H1 (cell line): Measurements from ENCODE around the gene RELL1. TPM values are rescaled to one million over a fixed set of nuclear protein-coding genes. Genes with fewer than 3 reads are reported as not detected.

ENCODE experiments used
- BACH1 ChIP-seq: IDR thresholded peaks from 2 replicates; pipeline ENCODE4 v1.6.1; 2012; ENCODE audit warnings: low read length, improper control_type of control experiment
- EZH2 ChIP-seq: fragments of 200-600 bp; sonication (generic); IDR thresholded peaks from 2 replicates; pipeline ENCODE4 v1.7.1; 2012; ENCODE audit warnings: low read depth, mild to moderate bottlenecking, moderate library complexity, low read length, inconsistent platforms; ENCODE audit not compliant: severe bottlenecking
- HDAC6 ChIP-seq: IDR thresholded peaks from one replicate; pipeline ENCODE4 v1.7.1; 2012; ENCODE audit warnings: low read depth, mild to moderate bottlenecking, inconsistent platforms, low read length, moderate library complexity
- POU5F1 ChIP-seq: IDR thresholded peaks from 2 replicates; pipeline ENCODE4 v1.6.1; 2011; ENCODE audit warnings: low read depth, mild to moderate bottlenecking, low read length, moderate library complexity
- SP4 ChIP-seq: IDR thresholded peaks from 2 replicates; pipeline ENCODE4 v1.6.1; 2012; ENCODE audit warnings: low read length, inconsistent platforms
- SUZ12 ChIP-seq: fragments of 200-600 bp; sonication (generic); IDR thresholded peaks from 2 replicates; pipeline ENCODE4 v1.6.1; 2012; ENCODE audit warnings: mild to moderate bottlenecking, inconsistent platforms, low read length, moderate library complexity, mixed read lengths
- polyA plus RNA-seq, 7 experiments: library from polyadenylated mRNA; depleted of rRNA in 3 of 7; stranded (reverse) in 5 of 7; unstranded in 2 of 7; fragments of >200 nt in 5 of 7; fragments of 200-250 nt in 2 of 7; gene quantifications; 1 replicate in 5 of 7; 2 replicates in 1 of 7; 4 replicates in 1 of 7; pipeline versions ENCODE4 v1.2.1 to v1.2.3, GENCODE V29; 2011 to 2013; ENCODE audit warnings: missing spikeins in 2 of 7, mixed read lengths in 2 of 7
- total RNA-seq: library from RNA; stranded (reverse); fragmentation: NEBNext Ultra II Directional; extraction: Animal tissue kit (Norgen Biotek cat#: 25700); gene quantifications from 2 replicates; pipeline ENCODE4 v1.2.1, GENCODE V29; 2021
- TF ChIP-seq, protein P1 (sequence below), 3 experiments: IDR thresholded peaks; 1 replicate in 2 of 3; 2 replicates in 1 of 3; pipeline versions ENCODE4 v1.5.1 to v1.6.1; 2011; ENCODE audit warnings: low read length in 3 of 3, mild to moderate bottlenecking in 3 of 3, inconsistent platforms in 2 of 3, low read depth in 1 of 3, moderate library complexity in 1 of 3; ENCODE audit not compliant: insufficient read depth in 1 of 3; ENCODE audit errors: control extremely low read depth in 1 of 3

Gene RELL1
- total and polyA plus RNA-seq, 2 of the 8 experiments (the other 6 are each of a cell fraction or from before 2014, with no cell fraction given) = 2.1 to 14.1 TPM

DNA sequence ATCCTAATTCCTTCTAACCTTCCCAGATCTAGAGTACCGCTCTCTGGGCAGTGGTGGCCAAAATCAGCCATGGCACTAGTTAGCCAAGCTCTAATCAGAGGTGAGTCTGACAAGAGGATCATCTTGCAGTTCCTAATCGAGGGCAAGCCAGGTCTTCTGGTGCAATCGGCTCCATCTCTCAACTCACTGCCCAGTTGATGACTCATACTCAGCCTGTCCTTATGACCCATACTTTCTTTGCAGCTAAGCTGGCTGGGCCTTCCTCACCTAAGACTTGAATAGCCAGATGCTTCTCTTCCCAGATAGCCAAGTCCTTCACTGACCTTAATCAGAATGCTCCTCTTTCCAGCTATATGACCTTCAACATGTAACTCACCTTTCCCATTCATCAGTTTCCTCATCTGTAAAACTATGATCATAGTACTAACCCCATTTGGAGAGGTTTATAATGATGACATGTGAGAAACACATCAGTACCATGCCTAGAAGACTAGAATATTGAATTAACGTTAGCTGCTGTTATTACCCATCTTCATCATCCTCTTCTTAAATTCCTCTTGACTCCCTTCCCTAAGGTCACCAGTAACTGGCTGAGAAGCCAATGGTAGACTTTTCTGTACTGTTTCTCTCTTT is 57.1 kb downstream of the RELL1 start (continued):
- TF ChIP-seq POU5F1 (no peak), SP4 (no peak), EZH2 (no peak), HDAC6 (no peak), BACH1 (no peak), SUZ12 (no peak)
- TF ChIP-seq, protein P1, sequence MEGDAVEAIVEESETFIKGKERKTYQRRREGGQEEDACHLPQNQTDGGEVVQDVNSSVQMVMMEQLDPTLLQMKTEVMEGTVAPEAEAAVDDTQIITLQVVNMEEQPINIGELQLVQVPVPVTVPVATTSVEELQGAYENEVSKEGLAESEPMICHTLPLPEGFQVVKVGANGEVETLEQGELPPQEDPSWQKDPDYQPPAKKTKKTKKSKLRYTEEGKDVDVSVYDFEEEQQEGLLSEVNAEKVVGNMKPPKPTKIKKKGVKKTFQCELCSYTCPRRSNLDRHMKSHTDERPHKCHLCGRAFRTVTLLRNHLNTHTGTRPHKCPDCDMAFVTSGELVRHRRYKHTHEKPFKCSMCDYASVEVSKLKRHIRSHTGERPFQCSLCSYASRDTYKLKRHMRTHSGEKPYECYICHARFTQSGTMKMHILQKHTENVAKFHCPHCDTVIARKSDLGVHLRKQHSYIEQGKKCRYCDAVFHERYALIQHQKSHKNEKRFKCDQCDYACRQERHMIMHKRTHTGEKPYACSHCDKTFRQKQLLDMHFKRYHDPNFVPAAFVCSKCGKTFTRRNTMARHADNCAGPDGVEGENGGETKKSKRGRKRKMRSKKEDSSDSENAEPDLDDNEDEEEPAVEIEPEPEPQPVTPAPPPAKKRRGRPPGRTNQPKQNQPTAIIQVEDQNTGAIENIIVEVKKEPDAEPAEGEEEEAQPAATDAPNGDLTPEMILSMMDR (IDR thresholded peaks at IDR 0.05; ENCODE audit: control extremely low read depth in 1 of 3, insufficient read depth in 1 of 3, low read depth in 1 of 3, low read length in 3 of 3) = no peak
